AG10803 (cell line): Measurements from ENCODE around the gene PDIA4.
A peak's percentile ranks its signal among the peaks of the same experiment; 100 is the strongest.
"Not testable (repeated sequence)": the region's sequence is repeated elsewhere in the genome, so short reads cannot be mapped to it uniquely, and the experiment has no call there.

ENCODE experiments used
- DNase-seq: peaks from one replicate; pipeline ENCODE4 v3.0.0; 2010; ENCODE audit warnings: low read depth
- H3K4me3 ChIP-seq: 2 replicates; pipeline ENCODE4 v1.5.1; 2011; ENCODE audit warnings: mild to moderate bottlenecking, low read length, control low read depth
- CTCF ChIP-seq: conservative IDR thresholded peaks from 2 replicates; pipeline ENCODE4 v1.5.1; 2011; ENCODE audit warnings: mild to moderate bottlenecking, low read length, control low read depth, inconsistent platforms

PDIA4 gene

GRCh38 chr7:149031353-149031910 lies 3.1 kb upstream of the PDIA4 start:
- no peak for DNase-seq
- TF ChIP-seq CTCF, result no peak

GRCh38 chr7:149030439-149030838 lies 2.1 kb upstream of the PDIA4 start:
- not testable (repeated sequence) for H3K4me3 ChIP-seq, DNase-seq

More at GRCh38 chr7:149031353-149031910, 3.1 kb upstream of the PDIA4 start:
- no peak overlapping the region for H3K4me3 ChIP-seq

- no peak for TF ChIP-seq CTCF
- DNase-seq, result peak; percentile 29
- peak overlapping the region; percentile 83 for H3K4me3 ChIP-seq
Measured at GRCh38 chr7:149027611-149028345, 527 bp downstream of the PDIA4 start.

- peak overlapping the region; percentile 83 for H3K4me3 ChIP-seq
- no peak for TF ChIP-seq CTCF
- DNase-seq, result no peak
Measured at GRCh38 chr7:149027055-149027454, 1.2 kb downstream of the PDIA4 start.

GRCh38 chr7:149023662-149024061 lies 4.6 kb downstream of the PDIA4 start:
- no peak overlapping the region for H3K4me3 ChIP-seq
- no peak for TF ChIP-seq CTCF
- no peak for DNase-seq

GRCh38 chr7:149022756-149023360 lies 5.4 kb downstream of the PDIA4 start:
- no peak for TF ChIP-seq CTCF
- no peak for DNase-seq
- H3K4me3 ChIP-seq, result no peak overlapping the region

- DNase-seq, result no peak
- TF ChIP-seq CTCF, result no peak
- H3K4me3 ChIP-seq, result no peak overlapping the region
Measured at GRCh38 chr7:149021725-149022062, 6.6 kb downstream of the PDIA4 start.
